HK-2 (cell line): ENCODE measurements around the gene COL12A1.

Experiments used
- DNase-seq: peaks from one replicate; pipeline ENCODE4 v3.0.0-alpha.2; 2018; ENCODE audit not compliant: unreplicated experiment

COL12A1 gene

GRCh38 chr6:75178757-75179156, 27.1 kb downstream of the COL12A1 start:
- DNase-seq: no peak

- no peak for DNase-seq
Observed at GRCh38 chr6:75176076-75176582, 29.7 kb downstream of the COL12A1 start.

GRCh38 chr6:75171986-75172385, 33.9 kb downstream of the COL12A1 start:
- no peak for DNase-seq

- no peak for DNase-seq
Observed at GRCh38 chr6:75171567-75171966, 34.3 kb downstream of the COL12A1 start.

GRCh38 chr6:75170691-75171560, 34.9 kb downstream of the COL12A1 start:
- no peak for DNase-seq

- no peak for DNase-seq
Observed at GRCh38 chr6:75169689-75170586, 35.9 kb downstream of the COL12A1 start.

GRCh38 chr6:75167851-75168250, 38.0 kb downstream of the COL12A1 start:
- no peak for DNase-seq

GRCh38 chr6:75167325-75167724, 38.5 kb downstream of the COL12A1 start:
- DNase-seq: no peak

- DNase-seq: no peak
Observed at GRCh38 chr6:75166773-75167172, 39.1 kb downstream of the COL12A1 start.

- DNase-seq: no peak
Observed at GRCh38 chr6:75166236-75166635, 39.6 kb downstream of the COL12A1 start.

GRCh38 chr6:75158176-75158575, 47.7 kb downstream of the COL12A1 start:
- no peak for DNase-seq

GRCh38 chr6:75157336-75157735, 48.5 kb downstream of the COL12A1 start:
- no peak for DNase-seq

GRCh38 chr6:75156186-75156878, 49.5 kb downstream of the COL12A1 start:
- DNase-seq: no peak

- no peak for DNase-seq
Observed at GRCh38 chr6:75155631-75156030, 50.2 kb downstream of the COL12A1 start.

GRCh38 chr6:75154973-75155372, 50.9 kb downstream of the COL12A1 start:
- DNase-seq: no peak

- no peak for DNase-seq
Observed at GRCh38 chr6:75150685-75151412, 55.0 kb downstream of the COL12A1 start.

- DNase-seq: no peak
Observed at GRCh38 chr6:75149696-75150095, 56.2 kb downstream of the COL12A1 start.

- DNase-seq: no peak
Observed at GRCh38 chr6:75149240-75149639, 56.6 kb downstream of the COL12A1 start.

- no peak for DNase-seq
Observed at GRCh38 chr6:75147512-75147911, 58.3 kb downstream of the COL12A1 start.

GRCh38 chr6:75145976-75146375, 59.9 kb downstream of the COL12A1 start:
- no peak for DNase-seq

GRCh38 chr6:75145211-75145610, 60.6 kb downstream of the COL12A1 start:
- no peak for DNase-seq
